GM18499 (cell line): ENCODE data around the gene IFI27.

Experiments
- ATAC-seq: cut with Tn5 transposase; IDR thresholded peaks from one replicate; pipeline ENCODE4 v1.9.1; 2021; ENCODE audit warnings: moderate number of reproducible peaks; ENCODE audit not compliant: insufficient read depth, unreplicated experiment

Gene IFI27

GRCh38 chr14:94101748-94102147, 8.8 kb upstream of the IFI27 start:
- ATAC-seq, result no peak

GRCh38 chr14:94102768-94103482, 7.6 kb upstream of the IFI27 start:
- ATAC-seq, result no peak

- ATAC-seq, result no peak
Measured at GRCh38 chr14:94103554-94104150, 6.9 kb upstream of the IFI27 start.

- ATAC-seq, result no peak
Measured at GRCh38 chr14:94104731-94105130, 5.8 kb upstream of the IFI27 start.

GRCh38 chr14:94109915-94110250, 653 bp upstream of the IFI27 start:
- ATAC-seq, result no peak

GRCh38 chr14:94111276-94112095, 950 bp downstream of the IFI27 start:
- no peak for ATAC-seq

- ATAC-seq, result no peak
Measured at GRCh38 chr14:94112513-94113063, 2.1 kb downstream of the IFI27 start.

- ATAC-seq, result no peak
Measured at GRCh38 chr14:94113073-94113472, 2.5 kb downstream of the IFI27 start.

GRCh38 chr14:94113490-94113889, 3.0 kb downstream of the IFI27 start:
- no peak for ATAC-seq

GRCh38 chr14:94113908-94114588, 3.5 kb downstream of the IFI27 start:
- ATAC-seq, result no peak

GRCh38 chr14:94114589-94115057, 4.1 kb downstream of the IFI27 start:
- no peak for ATAC-seq

GRCh38 chr14:94115058-94115591, 4.6 kb downstream of the IFI27 start:
- ATAC-seq, result no peak

GRCh38 chr14:94115631-94116030, 5.1 kb downstream of the IFI27 start:
- ATAC-seq, result no peak

- no peak for ATAC-seq
Measured at GRCh38 chr14:94116701-94117100, 6.2 kb downstream of the IFI27 start.

- no peak for ATAC-seq
Measured at GRCh38 chr14:94117856-94118255, 7.3 kb downstream of the IFI27 start.

GRCh38 chr14:94119071-94119470, 8.5 kb downstream of the IFI27 start:
- no peak for ATAC-seq

- no peak for ATAC-seq
Measured at GRCh38 chr14:94120667-94121340, 10.3 kb downstream of the IFI27 start.

GRCh38 chr14:94121485-94121884, 10.9 kb downstream of the IFI27 start:
- no peak for ATAC-seq

- ATAC-seq, result no peak
Measured at GRCh38 chr14:94122438-94122837, 11.9 kb downstream of the IFI27 start.

GRCh38 chr14:94123296-94123695, 12.8 kb downstream of the IFI27 start:
- ATAC-seq, result no peak
